Peyer's patch (tissue), 4 donors: ENCODE measurements around the gene HAPLN2. TPM values are rescaled to one million over a fixed set of nuclear protein-coding genes. Genes with fewer than 3 reads are reported as not detected.
"Not testable (repeated sequence)": the region's sequence is repeated elsewhere in the genome, so short reads cannot be mapped to it uniquely, and the experiment has no call there.

Source experiments
- DNase-seq, 3 donors: peaks; one replicate each; pipeline ENCODE4 v3.0.0-alpha.2; 2017 to 2019
- H3K27ac ChIP-seq, 4 donors: fragments of 200-600 bp; sonication (generic); one replicate each; pipeline ENCODE4 v1.5.1; 2016 to 2019
- H3K27me3 ChIP-seq, 2 donors: fragments of 200-600 bp; sonication (generic); one replicate each; pipeline ENCODE4 v1.5.1; 2019
- H3K36me3 ChIP-seq, 3 donors: fragments of 200-600 bp; sonication (generic); one replicate each; pipeline ENCODE4 v1.5.1; 2016 to 2019
- H3K4me1 ChIP-seq, 4 donors: fragments of 200-600 bp; sonication (generic); one replicate each; pipeline ENCODE4 v1.5.1; 2016 to 2019
- H3K4me3 ChIP-seq, 4 donors: fragments of 200-600 bp; sonication (generic); 1 replicate in 3 of 4; 2 replicates in 1 of 4; pipeline ENCODE4 v1.5.1; 2016 to 2019; ENCODE audit warnings: mild to moderate bottlenecking in 1 of 4
- H3K9me3 ChIP-seq, 4 donors: fragments of 200-600 bp; sonication (generic); one replicate each; pipeline ENCODE4 v1.5.1; 2016 to 2019; ENCODE audit warnings: mild to moderate bottlenecking in 1 of 4
- POLR2A ChIP-seq, 2 donors: fragments of 450-650 bp; IDR thresholded peaks; one replicate each; pipeline ENCODE4 v1.5.1; 2017; ENCODE audit warnings: antibody characterized with exemption in 2 of 2, mild to moderate bottlenecking in 2 of 2, moderate library complexity in 2 of 2
- total RNA-seq, 4 donors: library from RNA; depleted of rRNA; stranded (reverse); fragments of >200 nt; gene quantifications; one replicate each; pipeline ENCODE4 v1.1.0, GENCODE V29; 2016
- TF ChIP-seq, protein P1 (sequence below), 6 experiments: fragments of 450-650 bp in 4 of 6; fragments of 200-600 bp in 2 of 6; sonication (generic) in 1 of 6; IDR thresholded peaks; one replicate each; pipeline ENCODE4 v1.5.1; 2017 to 2019; ENCODE audit warnings: antibody characterized with exemption in 6 of 6, mild to moderate bottlenecking in 3 of 6, moderate library complexity in 1 of 6

The HAPLN2 gene
- total RNA-seq, 4 donors from 2014 or later: 1.9 to 2.2 (median 2.1) TPM; not detected in 1

DNA sequence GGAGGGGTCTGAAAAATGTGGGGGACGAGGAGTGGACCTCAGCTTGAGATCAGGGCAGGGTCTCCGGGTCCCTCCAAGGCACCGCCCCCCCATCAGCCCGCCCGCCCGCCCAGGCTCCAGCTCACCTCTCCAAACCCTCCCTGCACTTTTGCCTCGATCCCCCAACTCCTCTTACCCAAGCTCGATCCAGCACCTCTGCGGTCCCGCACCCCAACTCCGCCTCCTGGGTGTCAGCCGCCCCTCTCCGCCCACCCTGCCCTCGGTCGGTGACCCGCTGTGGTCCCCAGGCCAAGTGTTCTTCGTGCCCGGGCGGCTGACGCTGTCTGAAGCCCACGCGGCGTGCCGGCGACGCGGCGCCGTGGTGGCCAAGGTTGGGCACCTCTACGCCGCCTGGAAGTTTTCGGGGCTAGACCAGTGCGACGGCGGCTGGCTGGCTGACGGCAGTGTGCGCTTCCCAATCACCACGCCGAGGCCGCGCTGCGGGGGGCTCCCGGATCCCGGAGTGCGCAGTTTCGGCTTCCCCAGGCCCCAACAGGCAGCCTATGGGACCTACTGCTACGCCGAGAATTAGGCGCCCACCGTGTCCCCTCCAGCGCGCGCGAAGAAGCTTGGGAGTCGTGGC lies 5.7 kb downstream of the HAPLN2 start:
- Histone ChIP-seq H3K9me3 (no peaks in the 10 kb centered on the region), H3K4me1 (peaks cover 14 to 24% (median 20%) of the 10 kb centered on the region in 4 donors), H3K27ac (peak overlapping the region in 2 of 4 donors; percentile 36 to 61), H3K27me3 (peaks cover 0 to 21% of the 10 kb centered on the region in 2 donors), H3K36me3 (no peaks in the 10 kb centered on the region), H3K4me3 (peak overlapping the region; percentile 25 to 55 (median 47))
- no peak for DNase-seq
- TF ChIP-seq, protein P1, sequence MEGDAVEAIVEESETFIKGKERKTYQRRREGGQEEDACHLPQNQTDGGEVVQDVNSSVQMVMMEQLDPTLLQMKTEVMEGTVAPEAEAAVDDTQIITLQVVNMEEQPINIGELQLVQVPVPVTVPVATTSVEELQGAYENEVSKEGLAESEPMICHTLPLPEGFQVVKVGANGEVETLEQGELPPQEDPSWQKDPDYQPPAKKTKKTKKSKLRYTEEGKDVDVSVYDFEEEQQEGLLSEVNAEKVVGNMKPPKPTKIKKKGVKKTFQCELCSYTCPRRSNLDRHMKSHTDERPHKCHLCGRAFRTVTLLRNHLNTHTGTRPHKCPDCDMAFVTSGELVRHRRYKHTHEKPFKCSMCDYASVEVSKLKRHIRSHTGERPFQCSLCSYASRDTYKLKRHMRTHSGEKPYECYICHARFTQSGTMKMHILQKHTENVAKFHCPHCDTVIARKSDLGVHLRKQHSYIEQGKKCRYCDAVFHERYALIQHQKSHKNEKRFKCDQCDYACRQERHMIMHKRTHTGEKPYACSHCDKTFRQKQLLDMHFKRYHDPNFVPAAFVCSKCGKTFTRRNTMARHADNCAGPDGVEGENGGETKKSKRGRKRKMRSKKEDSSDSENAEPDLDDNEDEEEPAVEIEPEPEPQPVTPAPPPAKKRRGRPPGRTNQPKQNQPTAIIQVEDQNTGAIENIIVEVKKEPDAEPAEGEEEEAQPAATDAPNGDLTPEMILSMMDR (IDR thresholded peaks at IDR 0.05): no peak
- TF ChIP-seq POLR2A (IDR thresholded peaks at IDR 0.05): no peak

DNA sequence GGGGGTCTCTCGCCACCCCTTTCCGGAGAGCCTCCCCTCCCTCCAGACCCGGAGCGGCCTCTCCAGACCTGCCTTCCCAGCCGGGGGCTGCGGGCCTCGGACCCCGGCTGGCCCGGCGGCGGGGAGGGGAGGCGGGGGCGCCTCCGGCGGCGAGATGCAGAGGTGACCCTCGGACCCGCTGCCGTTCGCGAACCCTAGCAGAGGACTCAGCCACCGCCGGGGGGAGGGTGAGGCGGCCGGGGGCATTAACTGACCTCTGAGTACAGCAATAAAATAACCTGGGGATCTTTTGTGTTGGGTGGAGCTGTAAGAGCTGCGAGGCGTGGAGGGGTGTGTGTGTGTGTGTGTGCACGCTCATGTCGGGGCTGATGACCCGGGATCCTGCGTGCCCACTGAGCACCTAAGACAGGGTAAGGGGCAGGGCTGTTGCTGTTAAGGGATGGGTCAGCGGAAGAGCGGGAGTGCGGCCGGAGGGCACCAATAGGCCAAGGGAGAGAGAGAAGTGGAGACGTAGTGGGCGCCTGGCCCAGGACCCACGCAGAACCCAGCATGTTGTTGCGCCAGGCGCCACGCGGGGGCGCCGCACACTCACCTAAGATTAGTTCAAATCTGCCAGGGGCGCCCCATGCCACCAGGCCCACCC lies 6.3 kb downstream of the HAPLN2 start:
- Histone ChIP-seq H3K4me3 (peak overlapping the region; percentile 25 to 55 (median 47)), H3K4me1 (peaks cover 14 to 24% (median 20%) of the 10 kb centered on the region in 4 donors), H3K27me3 (peaks cover 0 to 21% of the 10 kb centered on the region in 2 donors), H3K9me3 (no peaks in the 10 kb centered on the region), H3K27ac (peak overlapping the region in 2 of 4 donors; percentile 9 to 36), H3K36me3 (no peaks in the 10 kb centered on the region)
- peak; percentile 51 to 80 (median 80) for DNase-seq
- TF ChIP-seq POLR2A (IDR thresholded peaks at IDR 0.05): no peak
- TF ChIP-seq, protein P1 (IDR thresholded peaks at IDR 0.05): peak; percentile 66 to 80 (median 74)

DNA sequence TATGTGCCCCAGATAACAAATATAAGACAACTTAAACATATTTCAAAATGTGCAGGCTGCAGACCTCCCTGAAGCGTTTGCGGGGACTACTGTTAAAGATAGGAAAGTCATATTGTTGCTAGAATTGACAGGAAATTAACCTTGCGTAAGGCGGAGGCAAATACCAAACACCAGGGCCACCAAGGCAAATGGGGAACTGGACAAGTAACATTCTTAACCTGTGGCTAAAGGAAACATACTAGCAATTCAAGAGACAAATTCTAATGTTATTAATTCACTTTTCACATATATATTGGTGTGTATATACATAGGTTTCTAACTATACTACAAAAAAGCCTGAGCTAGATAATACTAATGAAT lies 6.8 kb downstream of the HAPLN2 start:
- Histone ChIP-seq H3K9me3 (no peaks in the 10 kb centered on the region), H3K36me3 (no peaks in the 10 kb centered on the region), H3K4me1 (peaks cover 14 to 24% (median 20%) of the 10 kb centered on the region in 4 donors), H3K4me3 (peak overlapping the region in 3 of 4 donors; percentile 46 to 55 (median 48)), H3K27me3 (peaks cover 0 to 21% of the 10 kb centered on the region in 2 donors), H3K27ac (peak overlapping the region in 1 of 4 donors; percentile 9)
- TF ChIP-seq, protein P1 (IDR thresholded peaks at IDR 0.05): no peak
- no peak for TF ChIP-seq POLR2A (IDR thresholded peaks at IDR 0.05)
- no peak for DNase-seq

DNA sequence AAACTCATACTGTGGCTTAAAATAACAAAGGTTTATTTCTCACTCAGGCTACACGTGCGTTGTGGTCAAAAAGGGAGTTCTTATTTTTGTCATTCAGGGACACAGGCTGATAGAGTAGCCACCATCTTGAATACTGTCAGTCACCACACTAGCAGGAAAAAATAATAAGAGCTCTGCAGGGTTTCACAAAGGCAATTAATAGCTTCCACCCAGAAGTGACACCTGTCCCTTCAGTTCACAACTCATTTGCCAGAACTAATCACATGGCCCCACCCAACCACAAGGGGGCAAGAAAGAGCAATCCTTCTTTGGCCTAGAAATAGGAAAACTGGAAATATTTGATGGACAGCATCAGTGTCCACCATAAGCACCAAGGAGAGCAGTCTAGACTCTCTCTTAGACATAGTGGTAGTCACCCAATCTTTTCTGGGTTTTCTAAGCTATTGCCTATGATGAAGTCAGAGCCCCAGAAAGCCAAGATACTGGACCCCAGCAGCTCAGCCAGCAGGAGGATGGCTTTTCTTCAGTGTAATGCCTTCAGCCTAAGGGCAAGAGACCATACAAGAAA lies 8.2 kb downstream of the HAPLN2 start:
- TF ChIP-seq, protein P1 (IDR thresholded peaks at IDR 0.05): peak; percentile 33 to 78 (median 61)
- TF ChIP-seq POLR2A (IDR thresholded peaks at IDR 0.05): no peak
- Histone ChIP-seq H3K36me3 (no peaks in the 10 kb centered on the region), H3K4me1 (peaks cover 14 to 24% (median 20%) of the 10 kb centered on the region in 4 donors), H3K27ac (no peak overlapping the region), H3K9me3 (no peaks in the 10 kb centered on the region), H3K27me3 (peaks cover 0 to 21% of the 10 kb centered on the region in 2 donors), H3K4me3 (no peak overlapping the region)
- peak in 2 of 3 donors; percentile 31 to 73 for DNase-seq

DNA sequence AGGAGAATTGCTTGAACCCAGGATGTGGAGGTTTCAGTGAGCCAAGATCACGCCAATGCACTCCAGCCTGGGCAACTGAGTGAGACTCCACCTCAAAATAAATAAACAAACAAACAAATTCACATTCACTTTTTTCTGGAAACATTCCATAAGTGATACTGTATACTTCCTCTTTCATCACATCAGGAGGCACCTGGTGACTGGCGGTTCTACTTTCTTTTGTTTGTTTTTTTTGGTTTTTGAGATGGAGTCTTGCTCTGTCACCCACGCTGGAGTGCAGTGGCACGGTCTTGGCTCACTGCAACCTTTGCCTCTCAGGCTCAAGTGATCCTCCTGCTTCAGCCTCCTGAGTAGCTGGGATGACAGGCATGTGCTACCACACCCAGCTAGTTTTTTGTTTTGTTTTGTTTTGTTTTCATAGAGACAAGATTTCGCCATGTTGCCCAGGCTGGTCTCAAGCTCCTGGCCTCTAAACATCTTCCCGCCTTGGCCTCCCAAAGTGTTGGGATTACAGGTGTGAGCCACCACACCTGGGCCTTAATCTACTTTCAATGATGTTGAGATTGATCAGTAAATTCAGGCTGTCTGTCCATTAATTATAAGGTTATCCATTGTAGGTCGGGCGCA lies 10.7 kb downstream of the HAPLN2 start:
- no peak for DNase-seq
- Histone ChIP-seq H3K27ac (no peak overlapping the region), H3K27me3 (peaks cover 0 to 6% of the 10 kb centered on the region in 2 donors), H3K4me3 (no peak overlapping the region), H3K4me1 (peaks cover 8 to 9% (median 8%) of the 10 kb centered on the region in 4 donors), H3K9me3 (no peaks in the 10 kb centered on the region), H3K36me3 (no peaks in the 10 kb centered on the region)
- TF ChIP-seq, protein P1 (IDR thresholded peaks at IDR 0.05): no peak
- TF ChIP-seq POLR2A (IDR thresholded peaks at IDR 0.05): no peak

DNA sequence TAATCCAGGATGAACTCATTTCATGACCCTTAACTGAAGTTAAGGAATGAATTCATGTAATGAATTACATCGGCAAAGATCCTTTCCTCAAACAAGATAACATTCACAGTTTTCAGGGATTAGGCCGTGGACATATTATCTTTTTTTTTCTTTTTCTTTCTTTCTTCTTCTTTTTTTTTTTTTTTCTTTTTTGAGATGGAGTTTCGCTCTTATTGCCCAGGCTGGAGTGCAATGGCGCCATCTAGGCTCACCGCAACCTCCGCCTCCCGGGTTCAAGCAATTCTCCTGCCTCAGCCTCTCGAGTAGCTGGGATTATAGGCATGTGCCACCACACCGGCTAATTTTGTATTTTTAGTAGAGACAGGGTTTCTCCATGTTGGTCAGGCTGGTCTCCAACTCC lies 11.9 kb downstream of the HAPLN2 start:
- H3K4me1 ChIP-seq, H3K4me3 ChIP-seq, DNase-seq, H3K9me3 ChIP-seq, H3K36me3 ChIP-seq, H3K27me3 ChIP-seq, H3K27ac ChIP-seq: not testable (repeated sequence)
